ENCODE measurements around the gene PRTN3. TPM values are rescaled to one million over a fixed set of nuclear protein-coding genes. Genes with fewer than 3 reads are reported as not detected.
A peak's percentile ranks its signal among the peaks of the same experiment; 100 is the strongest.

The PRTN3 gene
- total and polyA plus RNA-seq, 2 experiments from 2014 or later = 0.44 to 0.60 TPM

- peak; percentile 2 to 77 for DNase-seq (ENCODE audit: low read depth in 1 of 2, low spot score in 1 of 2)
- H3K4me1 ChIP-seq (ENCODE audit: low read depth) = peaks cover 37% of the 10 kb centered on the region
Observed at GRCh38 chr19:801861-802497, 38.8 kb upstream of the PRTN3 start.

GRCh38 chr19:802498-803098 lies 38.2 kb upstream of the PRTN3 start:
- peaks cover 36% of the 10 kb centered on the region for H3K36me3 ChIP-seq
- H3K4me3 ChIP-seq = no peak overlapping the region
- no peak for TF ChIP-seq CTCF (IDR thresholded peaks at IDR 0.05; ENCODE audit: low read depth, low read length)
- DNase-seq (ENCODE audit: low read depth in 1 of 2, low spot score in 1 of 2) = peak in 1 of 2 donors; percentile 31
- H3K4me1 ChIP-seq (ENCODE audit: low read depth) = peaks cover 37% of the 10 kb centered on the region
- H3K27me3 ChIP-seq = no peaks in the 10 kb centered on the region
- H3K27ac ChIP-seq = peak overlapping the region; percentile 52
- H3K9me3 ChIP-seq (ENCODE audit: low read depth) = no peaks in the 10 kb centered on the region

More at GRCh38 chr19:801861-802497, 38.8 kb upstream of the PRTN3 start:
- no peak for TF ChIP-seq CTCF (IDR thresholded peaks at IDR 0.05; ENCODE audit: low read depth, low read length)
- peaks cover 30% of the 10 kb centered on the region for H3K36me3 ChIP-seq
- H3K27me3 ChIP-seq = no peaks in the 10 kb centered on the region
- H3K27ac ChIP-seq = peak overlapping the region; percentile 22
- H3K9me3 ChIP-seq (ENCODE audit: low read depth) = no peaks in the 10 kb centered on the region
- no peak overlapping the region for H3K4me3 ChIP-seq

GRCh38 chr19:803099-803561 lies 37.7 kb upstream of the PRTN3 start:
- H3K36me3 ChIP-seq = peaks cover 41% of the 10 kb centered on the region
- H3K4me1 ChIP-seq (ENCODE audit: low read depth) = peaks cover 37% of the 10 kb centered on the region
- no peak for TF ChIP-seq CTCF (IDR thresholded peaks at IDR 0.05; ENCODE audit: low read depth, low read length)
- H3K9me3 ChIP-seq (ENCODE audit: low read depth) = no peaks in the 10 kb centered on the region
- peak overlapping the region; percentile 52 for H3K27ac ChIP-seq
- H3K4me3 ChIP-seq = no peak overlapping the region
- H3K27me3 ChIP-seq = no peaks in the 10 kb centered on the region
- DNase-seq (ENCODE audit: low read depth in 1 of 2, low spot score in 1 of 2) = peak in 1 of 2 donors; percentile 0

GRCh38 chr19:803686-804418 lies 36.9 kb upstream of the PRTN3 start:
- Histone ChIP-seq H3K4me3 (no peak overlapping the region), H3K4me1 (ENCODE audit: low read depth) (peaks cover 37% of the 10 kb centered on the region), H3K27ac (peak overlapping the region; percentile 17), H3K27me3 (no peaks in the 10 kb centered on the region), H3K9me3 (ENCODE audit: low read depth) (no peaks in the 10 kb centered on the region), H3K36me3 (peaks cover 45% of the 10 kb centered on the region)
- DNase-seq (ENCODE audit: low read depth in 1 of 2, low spot score in 1 of 2) = peak in 1 of 2 donors; percentile 0
- TF ChIP-seq CTCF (IDR thresholded peaks at IDR 0.05; ENCODE audit: low read depth, low read length) = no peak

GRCh38 chr19:804419-805165 lies 36.2 kb upstream of the PRTN3 start:
- Histone ChIP-seq H3K9me3 (ENCODE audit: low read depth) (no peaks in the 10 kb centered on the region), H3K4me3 (no peak overlapping the region), H3K27ac (peak overlapping the region; percentile 17), H3K4me1 (ENCODE audit: low read depth) (peaks cover 32% of the 10 kb centered on the region), H3K36me3 (peaks cover 52% of the 10 kb centered on the region), H3K27me3 (no peaks in the 10 kb centered on the region)
- TF ChIP-seq CTCF (IDR thresholded peaks at IDR 0.05; ENCODE audit: low read depth, low read length) = no peak
- no peak for DNase-seq (ENCODE audit: low read depth in 1 of 2, low spot score in 1 of 2)
